Aorta (tissue), 5 donors: ENCODE results near the gene NUBPL. TPM values are rescaled to one million over a fixed set of nuclear protein-coding genes. Genes with fewer than 3 reads are reported as not detected.
"Not testable (repeated sequence)": the region's sequence is repeated elsewhere in the genome, so short reads cannot be mapped to it uniquely, and the experiment has no call there.

ENCODE experiments used
- ATAC-seq: fragments of 200-7000 bp; cut with Tn5 transposase; one replicate; pipeline ENCODE4 v1.9.1; 2022; ENCODE audit warnings: moderate library complexity; ENCODE audit not compliant: low FRiP score
- DNase-seq, 2 donors: peaks; one replicate each; pipeline ENCODE4 v3.0.0-alpha.2; 2020
- H3K27ac ChIP-seq, 2 donors: one replicate each; pipeline ENCODE4 v1.5.1; 2013; ENCODE audit warnings: low read length in 2 of 2, mild to moderate bottlenecking in 2 of 2, moderate library complexity in 2 of 2, control low read depth in 1 of 2, inconsistent platforms in 1 of 2, low read depth in 1 of 2
- H3K27me3 ChIP-seq, 2 donors: one replicate each; pipeline ENCODE4 v1.6.1; 2013; ENCODE audit warnings: control low read depth in 1 of 2, low read length in 1 of 2, mild to moderate bottlenecking in 1 of 2, moderate library complexity in 1 of 2; ENCODE audit not compliant: insufficient read depth in 2 of 2, control insufficient read depth in 1 of 2
- H3K36me3 ChIP-seq, 2 donors: one replicate each; pipeline ENCODE4 v1.6.1; 2013; ENCODE audit warnings: control low read depth in 1 of 2, low read length in 1 of 2, mild to moderate bottlenecking in 1 of 2; ENCODE audit not compliant: insufficient read depth in 2 of 2, control insufficient read depth in 1 of 2
- H3K4me1 ChIP-seq, 2 donors: one replicate each; pipeline ENCODE4 v1.6.1; 2013; ENCODE audit warnings: low read length in 2 of 2, control low read depth in 1 of 2, mild to moderate bottlenecking in 1 of 2, moderate library complexity in 1 of 2; ENCODE audit not compliant: insufficient read depth in 2 of 2, control insufficient read depth in 1 of 2
- H3K4me3 ChIP-seq, 2 donors: one replicate each; pipeline ENCODE4 v1.5.1; 2013; ENCODE audit warnings: low read length in 2 of 2, control low read depth in 1 of 2, mild to moderate bottlenecking in 1 of 2
- H3K9me3 ChIP-seq: one replicate; pipeline ENCODE4 v1.6.1; 2013; ENCODE audit warnings: mild to moderate bottlenecking, low read length; ENCODE audit not compliant: control insufficient read depth
- WGBS, 2 donors: extraction: QIAGEN DNeasy Blood & Tissue Kit; methylation state at CpG; one replicate each; pipeline ENCODE4 v1.1.7; 2013; 5-methylcytosine and 5-hydroxymethylcytosine counted together
- intact Hi-C, 2 donors: fragments of 100-400 bp; cut with DNase I; formaldehyde crosslinking; loops; one replicate each; pipeline versions ENCODE4 v1.14.2 to v1.15.0; 2022
- polyA plus RNA-seq, 2 donors: library from polyadenylated mRNA; stranded (reverse); fragments of 200-250 nt; gene quantifications; one replicate each; pipeline ENCODE4 v1.2.3, GENCODE V29; 2013
- total RNA-seq, 2 donors: library from RNA; stranded (reverse); fragmentation: NEBNext Ultra II Directional; extraction: Animal tissue kit (Norgen Biotek cat#: 25700); gene quantifications; one replicate each; pipeline ENCODE4 v1.2.1, GENCODE V29; 2021
- donor health status: healthy with polysubstance abuse.
- donor health status: Bipolar disorder and iron deficiency.
- donor health status: DM: no; HTN: no; CAD: no.
- donor health status: DM: no; HTN: no; CAD: no.
- donor health status: DM: yes; HTN: yes; CAD: no.

The NUBPL gene
- total and polyA plus RNA-seq, 4 donors, result 6.6 to 15.9 (median 9.5) TPM

- no peaks in the 10 kb centered on the region for H3K27me3 ChIP-seq
- H3K36me3 ChIP-seq, result peaks cover 2 to 3% of the 10 kb centered on the region in 2 donors
- no peak for ATAC-seq
- H3K9me3 ChIP-seq, result no peaks in the 10 kb centered on the region
- no peak overlapping the region for H3K4me3 ChIP-seq
- DNase-seq, result no peak
- 93 to 94% methylated on average over 4 of the region's 4 CpGs for WGBS, 2 donors
- no peak overlapping the region for H3K27ac ChIP-seq
- intact Hi-C loops, result no loop called here
- H3K4me1 ChIP-seq, result no peaks in the 10 kb centered on the region
Observed at GRCh38 chr14:31619440-31619839, 58.2 kb downstream of the NUBPL start.

GRCh38 chr14:31620898-31621297 is 59.7 kb downstream of the NUBPL start:
- H3K9me3 ChIP-seq, H3K27me3 ChIP-seq, ATAC-seq, H3K36me3 ChIP-seq, intact Hi-C loops, H3K4me1 ChIP-seq, H3K4me3 ChIP-seq, H3K27ac ChIP-seq, DNase-seq: not testable (repeated sequence)
- 97% methylated on average over 10 of the region's 10 CpGs for WGBS, 2 donors

GRCh38 chr14:31622060-31622459 is 60.9 kb downstream of the NUBPL start:
- DNase-seq, result no peak
- Histone ChIP-seq H3K4me3 (no peak overlapping the region), H3K36me3 (peaks cover 2 to 3% of the 10 kb centered on the region in 2 donors), H3K27me3 (no peaks in the 10 kb centered on the region), H3K4me1 (no peaks in the 10 kb centered on the region), H3K27ac (no peak overlapping the region), H3K9me3 (no peaks in the 10 kb centered on the region)
- 97% methylated on average over 5 of the region's 5 CpGs for WGBS, 2 donors
- intact Hi-C loops, result no loop called here
- no peak for ATAC-seq

GRCh38 chr14:31652900-31653299 is 91.7 kb downstream of the NUBPL start:
- not testable (repeated sequence) for H3K36me3 ChIP-seq
- WGBS, 2 donors, result 96 to 98% methylated on average over 5 of the region's 5 CpGs

GRCh38 chr14:31657917-31658316 is 96.7 kb downstream of the NUBPL start:
- H3K4me3 ChIP-seq, result no peak overlapping the region
- ATAC-seq (no peak), DNase-seq (no peak)
- intact Hi-C loops, result no loop called here
- H3K9me3 ChIP-seq, result peaks cover 1% of the 10 kb centered on the region
- H3K36me3 ChIP-seq, result no peaks in the 10 kb centered on the region
- H3K27me3 ChIP-seq, result no peaks in the 10 kb centered on the region
- H3K4me1 ChIP-seq, result no peaks in the 10 kb centered on the region
- no peak overlapping the region for H3K27ac ChIP-seq

More at GRCh38 chr14:31652900-31653299, 91.7 kb downstream of the NUBPL start:
- H3K27ac ChIP-seq, H3K27me3 ChIP-seq, H3K4me3 ChIP-seq, DNase-seq, intact Hi-C loops, H3K4me1 ChIP-seq, ATAC-seq, H3K9me3 ChIP-seq: not testable (repeated sequence)

- DNase-seq (no peak), ATAC-seq (no peak)
- Histone ChIP-seq H3K36me3 (no peaks in the 10 kb centered on the region), H3K4me1 (no peaks in the 10 kb centered on the region), H3K27me3 (no peaks in the 10 kb centered on the region), H3K4me3 (no peak overlapping the region), H3K27ac (no peak overlapping the region), H3K9me3 (no peaks in the 10 kb centered on the region)
- intact Hi-C loops, result no loop called here
- WGBS, 2 donors, result 43 to 59% methylated on average over 1 of the region's 1 CpG
Observed at GRCh38 chr14:31659278-31659677, 98.1 kb downstream of the NUBPL start.

GRCh38 chr14:31660191-31660590 is 99.0 kb downstream of the NUBPL start:
- ATAC-seq, result no peak

GRCh38 chr14:31660728-31661127 is 99.5 kb downstream of the NUBPL start:
- ATAC-seq (no peak), DNase-seq (no peak)
- H3K4me3 ChIP-seq, result no peak overlapping the region
- H3K36me3 ChIP-seq, result no peaks in the 10 kb centered on the region
- no peaks in the 10 kb centered on the region for H3K27me3 ChIP-seq
- intact Hi-C loops, result no loop called here
- WGBS, 2 donors, result 92 to 94% methylated on average over 1 of the region's 1 CpG
- H3K27ac ChIP-seq, result no peak overlapping the region
- H3K9me3 ChIP-seq, result no peaks in the 10 kb centered on the region
- H3K4me1 ChIP-seq, result no peaks in the 10 kb centered on the region

More at GRCh38 chr14:31660191-31660590, 99.0 kb downstream of the NUBPL start:
- Histone ChIP-seq H3K36me3 (no peaks in the 10 kb centered on the region), H3K27ac (no peak overlapping the region), H3K27me3 (no peaks in the 10 kb centered on the region), H3K4me1 (no peaks in the 10 kb centered on the region), H3K9me3 (no peaks in the 10 kb centered on the region), H3K4me3 (no peak overlapping the region)
- intact Hi-C loops, result no loop called here
- no peak for DNase-seq
- WGBS, 2 donors, result 90 to 94% methylated on average over 3 of the region's 3 CpGs

GRCh38 chr14:31668348-31668747 is 107.1 kb downstream of the NUBPL start:
- intact Hi-C loops, result no loop called here
- no peak for ATAC-seq
- H3K9me3 ChIP-seq, result no peaks in the 10 kb centered on the region
- no peaks in the 10 kb centered on the region for H3K4me1 ChIP-seq
- H3K27me3 ChIP-seq, result no peaks in the 10 kb centered on the region
- no peak overlapping the region for H3K4me3 ChIP-seq
- H3K27ac ChIP-seq, result no peak overlapping the region
- no peak for DNase-seq
- H3K36me3 ChIP-seq, result no peaks in the 10 kb centered on the region
- WGBS, 2 donors, result 93 to 96% methylated on average over 8 of the region's 8 CpGs
